K562 treated with DMSO at 1 percent for 4 hours (cell line): ENCODE data around the gene LCE4A. TPM values are rescaled to one million over a fixed set of nuclear protein-coding genes. Genes with fewer than 3 reads are reported as not detected.

ENCODE experiments used
- total RNA-seq: library from RNA; unstranded; fragments of 300-600 nt; gene quantifications from 2 replicates; pipeline ENCODE4 v1.2.3, GENCODE V29; 2022; ENCODE audit not compliant: insufficient read depth

The LCE4A gene, protein sequence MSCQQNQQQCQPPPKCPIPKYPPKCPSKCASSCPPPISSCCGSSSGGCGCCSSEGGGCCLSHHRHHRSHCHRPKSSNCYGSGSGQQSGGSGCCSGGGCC
- not detected in 2 replicates for total RNA-seq

DNA sequence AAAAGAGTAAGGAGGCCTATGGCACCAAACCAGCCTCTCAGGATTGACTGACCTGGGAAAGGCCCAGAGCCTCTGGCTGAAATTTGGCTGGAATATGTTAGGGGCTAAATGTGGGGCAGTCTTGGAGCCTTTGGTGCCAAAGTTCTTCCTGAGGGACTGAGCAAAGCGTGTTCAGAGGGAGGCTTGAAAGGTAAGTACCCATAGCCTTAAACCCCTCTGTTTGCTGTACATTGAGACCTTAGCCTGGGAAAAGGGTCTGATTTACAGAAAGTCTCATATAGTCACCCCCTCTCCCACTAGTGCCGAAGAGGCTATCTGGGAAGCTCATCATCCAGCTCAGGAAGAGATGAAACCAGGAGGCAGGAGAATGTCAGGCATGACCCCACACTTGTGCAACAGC, at the start of gene LCE4A:
LCE4A (plus strand) TSS at position 301 of the 400 bp plus-strand sequence. CDS start 916 bp downstream, outside the sequence.

DNA sequence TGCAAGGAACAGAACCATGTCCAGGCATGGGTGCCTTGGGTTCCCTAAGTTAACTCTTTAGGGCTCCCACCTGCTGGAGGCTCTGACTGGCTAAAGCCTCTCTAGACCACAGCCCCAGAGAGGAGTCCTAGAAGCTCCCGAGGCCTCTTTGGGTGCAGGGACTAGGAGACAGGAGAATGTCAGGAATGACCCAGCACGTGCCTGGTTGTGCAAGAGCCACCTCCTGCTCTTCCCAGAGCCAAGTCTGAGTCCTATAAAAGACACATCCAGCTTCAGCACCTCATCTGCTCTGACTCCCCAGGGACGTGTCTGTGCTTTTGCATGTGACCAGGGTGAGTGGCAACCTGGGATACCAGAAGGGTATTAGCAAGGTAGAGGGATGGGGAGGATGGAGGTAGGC, 44.9 kb upstream of the LCE4A start, which contains the start of gene LCE2D:
LCE2D (plus strand) TSS at position 283 of the 400 bp plus-strand sequence. CDS start 726 bp downstream, outside the sequence.

DNA sequence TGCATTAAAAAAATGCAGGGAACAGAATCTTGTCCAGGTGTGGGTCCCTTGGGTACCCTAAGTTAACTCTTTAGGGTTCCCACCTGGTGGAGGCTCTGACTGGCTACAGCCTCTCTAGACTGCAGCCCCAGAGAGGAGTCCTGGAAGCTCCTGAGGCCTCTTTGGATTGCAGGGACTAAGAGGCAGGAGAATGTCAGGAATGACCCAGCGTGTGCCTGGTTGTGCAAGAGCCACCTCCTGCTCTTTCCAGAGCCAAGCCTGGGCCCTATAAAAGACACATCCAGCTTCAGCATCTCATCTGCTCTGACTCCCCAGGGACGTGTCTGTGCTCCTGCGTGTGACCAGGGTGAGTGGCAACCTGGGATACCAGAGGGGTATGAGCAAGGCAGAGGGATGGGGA, 33.0 kb upstream of the LCE4A start, which contains the start of gene LCE2C:
LCE2C (plus strand) TSS at position 297 of the 400 bp plus-strand sequence. CDS start 737 bp downstream, outside the sequence.

DNA sequence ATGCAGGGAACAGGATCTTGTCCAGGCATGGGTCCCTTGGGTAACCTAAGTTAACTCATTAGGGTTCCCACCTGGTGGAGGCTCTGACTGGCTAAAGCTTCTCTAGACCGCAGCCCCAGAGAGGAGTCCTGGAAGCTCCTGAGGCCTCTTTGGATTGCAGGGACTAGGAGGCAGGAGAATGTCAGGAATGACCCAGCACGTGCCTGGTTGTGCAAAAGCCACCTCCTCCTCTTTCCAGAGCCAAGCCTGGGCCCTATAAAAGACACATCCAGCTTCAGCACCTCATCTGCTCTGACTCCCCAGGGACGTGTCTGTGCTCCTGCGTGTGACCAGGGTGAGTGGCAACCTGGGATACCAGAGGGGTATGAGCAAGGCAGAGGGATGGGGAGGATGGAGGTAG, 22.1 kb upstream of the LCE4A start, which contains the start of gene LCE2B:
LCE2B (plus strand) TSS at position 301 of the 400 bp plus-strand sequence. CDS start 721 bp downstream, outside the sequence.

DNA sequence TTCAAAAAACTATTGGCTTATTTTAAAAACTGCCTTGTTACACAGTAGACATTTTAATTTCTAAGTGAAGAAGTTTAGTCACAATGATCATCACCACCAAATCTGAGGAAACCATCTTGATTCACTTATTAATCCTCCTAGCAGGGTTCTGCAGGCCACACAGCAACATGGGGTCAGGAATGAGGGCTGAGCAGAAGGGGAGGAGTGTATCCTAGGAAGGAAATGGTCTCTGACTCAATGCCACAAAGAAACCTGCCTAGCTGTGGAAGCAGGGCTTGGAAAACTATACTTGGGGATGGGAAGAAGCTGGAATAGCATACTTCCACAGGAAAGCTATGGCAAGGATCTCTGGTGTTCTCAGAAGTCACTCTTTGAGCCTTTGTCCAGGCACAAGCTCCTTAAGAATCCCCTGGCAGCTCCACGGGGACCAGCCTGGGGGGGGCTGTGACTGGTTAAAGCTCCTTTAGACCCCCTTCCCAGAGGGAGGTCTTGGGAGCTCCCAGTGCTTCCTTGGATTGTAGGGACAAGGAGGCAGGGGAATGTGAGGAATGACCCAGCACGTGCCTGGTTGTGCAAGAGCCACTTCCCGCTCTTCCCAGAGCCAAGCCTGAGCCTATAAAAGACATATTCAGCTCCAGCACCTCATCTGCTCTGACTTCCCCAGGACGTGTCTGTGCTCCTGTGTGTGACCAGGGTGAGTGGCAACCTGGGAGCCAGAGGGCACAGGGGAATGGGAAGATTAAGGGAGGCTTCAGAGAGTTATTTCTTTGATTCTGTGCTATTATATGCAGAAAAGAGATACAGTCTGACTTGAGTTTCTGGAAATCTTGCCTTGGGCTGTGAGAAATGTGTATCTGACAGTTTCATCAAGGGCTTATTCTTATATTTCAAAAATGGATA, 10.0 kb upstream of the LCE4A start, which contains the start of gene LCE2A:
LCE2A (plus strand) TSS at position 645 of the 900 bp plus-strand sequence. CDS start 557 bp downstream, outside the sequence.

DNA sequence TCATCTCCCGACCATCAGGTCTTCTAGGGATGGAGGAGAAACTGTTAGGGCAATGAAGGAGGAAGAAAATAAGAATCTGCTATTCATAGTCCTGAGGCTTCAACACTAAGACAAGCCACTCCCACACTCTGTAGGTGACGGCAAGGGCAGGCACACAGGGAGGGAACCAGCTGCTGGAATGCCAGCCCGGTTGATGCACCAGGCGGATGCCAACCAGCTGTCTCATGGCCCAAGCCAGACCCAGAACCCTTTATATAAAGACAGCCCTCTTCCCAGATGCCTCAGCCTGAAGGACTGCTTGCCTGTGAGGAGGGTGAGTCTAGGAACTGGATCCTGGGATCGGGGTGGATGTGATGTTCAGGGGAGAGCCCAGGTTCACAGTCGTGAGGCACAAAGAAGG, 49.8 kb downstream of the LCE4A start, which contains the start of gene KPRP:
KPRP (plus strand) TSS at position 279 of the 400 bp plus-strand sequence. CDS start 1,564 bp downstream, outside the sequence.

Other genes with a start within 250 kb of the LCE4A start
- not detected in 2 replicates for gene LCE5A, start 197.4 kb upstream of the LCE4A start, total RNA-seq
- not detected in 2 replicates for gene CRCT1, start 193.7 kb upstream of the LCE4A start, total RNA-seq
- not detected in 2 replicates for gene LCE3E, start 141.4 kb upstream of the LCE4A start, total RNA-seq
- gene LCE3D, start 127.6 kb upstream of the LCE4A start, total RNA-seq = not detected in 2 replicates
- gene LCE3C, start 107.9 kb upstream of the LCE4A start, total RNA-seq = not detected in 2 replicates
- not detected in 2 replicates for gene LCE3B, start 94.3 kb upstream of the LCE4A start, total RNA-seq
- gene LCE3A, start 85.1 kb upstream of the LCE4A start, total RNA-seq = not detected in 2 replicates
- gene LCE2D, start 44.8 kb upstream of the LCE4A start, total RNA-seq = not detected in 2 replicates
- gene LCE2C, start 32.9 kb upstream of the LCE4A start, total RNA-seq = not detected in 2 replicates
- not detected in 2 replicates for gene LCE2B, start 22.0 kb upstream of the LCE4A start, total RNA-seq
- not detected in 2 replicates for gene LCE2A, start 9.8 kb upstream of the LCE4A start, total RNA-seq
- not detected in 2 replicates for gene KPRP, start 49.9 kb downstream of the LCE4A start, total RNA-seq
- not detected in 2 replicates for gene LCE1F, start 67.0 kb downstream of the LCE4A start, total RNA-seq
- gene LCE1E, start 78.1 kb downstream of the LCE4A start, total RNA-seq = not detected in 2 replicates
- gene LCE1D, start 88.6 kb downstream of the LCE4A start, total RNA-seq = not detected in 2 replicates
- not detected in 2 replicates for gene LCE1C, start 98.5 kb downstream of the LCE4A start, total RNA-seq
- not detected in 2 replicates for gene LCE1B, start 103.8 kb downstream of the LCE4A start, total RNA-seq
- gene LCE1A, start 119.3 kb downstream of the LCE4A start, total RNA-seq = not detected in 2 replicates
- not detected in 2 replicates for gene LCE6A, start 134.7 kb downstream of the LCE4A start, total RNA-seq
- not detected in 2 replicates for gene LCE7A, start 151.8 kb downstream of the LCE4A start, total RNA-seq
- not detected in 2 replicates for gene SMCP, start 170.2 kb downstream of the LCE4A start, total RNA-seq
- gene IVL, start 200.4 kb downstream of the LCE4A start, total RNA-seq = not detected in 2 replicates
- not detected in 2 replicates for gene SPRR5, start 239.0 kb downstream of the LCE4A start, total RNA-seq